Thyroid gland (tissue), 4 donors: ENCODE results near the gene KIAA0586.

Source experiments
- CTCF ChIP-seq, 6 experiments: fragments of 200-600 bp in 3 of 6; fragments of 450-650 bp in 3 of 6; sonication (generic) in 3 of 6; IDR thresholded peaks; one replicate each; pipeline ENCODE4 v1.5.1; 2016 to 2019; ENCODE audit warnings: antibody characterized with exemption in 6 of 6, mild to moderate bottlenecking in 2 of 6, inconsistent platforms in 1 of 6, moderate library complexity in 1 of 6
- POLR2A ChIP-seq, 2 donors: fragments of 450-650 bp; IDR thresholded peaks; one replicate each; pipeline ENCODE4 v1.6.1; 2017; ENCODE audit warnings: antibody characterized with exemption in 2 of 2, mild to moderate bottlenecking in 2 of 2, moderate library complexity in 1 of 2

- TF ChIP-seq CTCF (IDR thresholded peaks at IDR 0.05) (no peak), POLR2A (IDR thresholded peaks at IDR 0.05) (no peak)
Measured at GRCh38 chr14:58401587-58401986, 25.9 kb upstream of the KIAA0586 start.
